A673 (cell line): ENCODE data around the gene RHBDF2. TPM values are rescaled to one million over a fixed set of nuclear protein-coding genes. Genes with fewer than 3 reads are reported as not detected.

ENCODE experiments used
- BruUV-seq: library from RNA; stranded (reverse); fragments of 400-500 nt; replicated peaks from 2 replicates; lab custom pipeline; 2021; lab: Mats Ljungman, UMichigan
- CTCF ChIA-PET: fragments of 300-600 bp; sonication (Branson Sonifier 250); formaldehyde crosslinking; loops from one replicate; lab custom pipeline; 2022; ENCODE audit warnings: antibody characterized with exemption; lab: Charles Lee
- POLR2A ChIA-PET: fragments of 300-600 bp; sonication (Branson Sonifier 250); formaldehyde crosslinking; loops from one replicate; lab custom pipeline; 2022; ENCODE audit warnings: antibody characterized with exemption; ENCODE audit not compliant: low non-redundant PET; lab: Charles Lee
- DNase-seq: peaks from one replicate; pipeline ENCODE4 v3.0.0-alpha.2; 2015; ENCODE audit warnings: low spot score
- H3K27ac ChIP-seq: fragments of 200-600 bp; sonication (generic); 2 replicates; pipeline ENCODE4 v1.5.1; 2016; ENCODE audit warnings: mixed run types, low read depth, mild to moderate bottlenecking, mixed read lengths, antibody characterized with exemption, low read length; ENCODE audit not compliant: poor library complexity, severe bottlenecking
- H3K27me3 ChIP-seq: fragments of 200-600 bp; sonication (generic); replicated peaks from 2 replicates; pipeline ENCODE4 v1.6.1; 2017; ENCODE audit warnings: mixed run types, low read depth, mild to moderate bottlenecking, mixed read lengths, antibody characterized with exemption, low read length; ENCODE audit not compliant: insufficient read depth, poor library complexity
- H3K36me3 ChIP-seq: fragments of 200-600 bp; sonication (generic); 2 replicates; pipeline ENCODE4 v1.6.1; 2016; ENCODE audit warnings: mixed run types, mild to moderate bottlenecking, mixed read lengths, antibody characterized with exemption, low read length; ENCODE audit not compliant: insufficient read depth, poor library complexity, severe bottlenecking
- H3K4me1 ChIP-seq: fragments of 200-600 bp; sonication (generic); 2 replicates; pipeline ENCODE4 v1.6.1; 2017; ENCODE audit warnings: mixed run types, mild to moderate bottlenecking, mixed read lengths, antibody characterized with exemption, low read length; ENCODE audit not compliant: insufficient read depth, poor library complexity, severe bottlenecking
- H3K4me3 ChIP-seq: fragments of 200-600 bp; sonication (generic); 2 replicates; pipeline ENCODE4 v1.5.1; 2016; ENCODE audit warnings: low read depth, mixed run types, mild to moderate bottlenecking, mixed read lengths, low read length; ENCODE audit not compliant: poor library complexity, severe bottlenecking
- H3K9me3 ChIP-seq: fragments of 200-600 bp; sonication (generic); 2 replicates; pipeline ENCODE4 v1.6.1; 2016; ENCODE audit warnings: mixed run types, low read depth, mild to moderate bottlenecking, mixed read lengths, antibody characterized with exemption, low read length; ENCODE audit not compliant: poor library complexity, severe bottlenecking
- EZH2 ChIP-seq: fragments of 200-600 bp; sonication (generic); IDR thresholded peaks from 2 replicates; pipeline ENCODE4 v1.6.1; 2017; ENCODE audit warnings: borderline replicate concordance, low read depth, mild to moderate bottlenecking, mixed read lengths, antibody characterized with exemption, low read length; ENCODE audit not compliant: poor library complexity, severe bottlenecking
- intact Hi-C: fragments of 100-400 bp; cut with micrococcal nuclease; formaldehyde crosslinking; loops from one replicate; pipeline ENCODE4 v1.10.0; 2022; ENCODE audit not compliant: unreplicated experiment
- total RNA-seq: library from RNA; stranded (reverse); gene quantifications from 2 replicates; pipeline ENCODE4 v1.2.3, GENCODE V29; 2021
- TF ChIP-seq, protein P1 (sequence below): fragments of 300-800, 200-600 bp; sonication (generic); conservative IDR thresholded peaks from 2 replicates; pipeline ENCODE4 v1.5.1; 2017; ENCODE audit warnings: low read depth, mild to moderate bottlenecking, antibody characterized with exemption, low read length, moderate library complexity, mixed read lengths

The RHBDF2 gene
- total RNA-seq, 1 experiment from 2014 or later, result 20.4 TPM

DNA sequence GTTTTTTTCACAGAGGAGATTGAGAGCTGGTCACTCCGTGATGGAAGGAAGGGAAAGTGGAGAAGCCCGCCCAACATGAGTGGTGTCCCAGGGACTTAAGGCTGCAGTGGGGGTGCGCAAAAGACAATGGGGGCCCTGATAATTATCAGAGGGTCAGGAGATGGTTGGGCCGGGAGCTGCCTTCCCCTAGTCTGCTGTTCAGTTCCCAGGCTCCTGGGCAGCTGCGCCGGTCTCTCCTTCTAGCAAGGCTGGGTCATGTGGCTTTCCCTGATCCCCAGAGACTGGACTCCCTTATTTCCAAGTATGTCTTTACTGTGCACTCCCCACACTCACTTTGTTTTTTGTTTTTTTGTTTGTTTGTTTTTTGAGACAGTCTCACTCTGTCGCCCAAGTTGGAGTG, 20.0 kb upstream of the RHBDF2 start:
- TF ChIP-seq EZH2, result no peak
- TF ChIP-seq, protein P1, sequence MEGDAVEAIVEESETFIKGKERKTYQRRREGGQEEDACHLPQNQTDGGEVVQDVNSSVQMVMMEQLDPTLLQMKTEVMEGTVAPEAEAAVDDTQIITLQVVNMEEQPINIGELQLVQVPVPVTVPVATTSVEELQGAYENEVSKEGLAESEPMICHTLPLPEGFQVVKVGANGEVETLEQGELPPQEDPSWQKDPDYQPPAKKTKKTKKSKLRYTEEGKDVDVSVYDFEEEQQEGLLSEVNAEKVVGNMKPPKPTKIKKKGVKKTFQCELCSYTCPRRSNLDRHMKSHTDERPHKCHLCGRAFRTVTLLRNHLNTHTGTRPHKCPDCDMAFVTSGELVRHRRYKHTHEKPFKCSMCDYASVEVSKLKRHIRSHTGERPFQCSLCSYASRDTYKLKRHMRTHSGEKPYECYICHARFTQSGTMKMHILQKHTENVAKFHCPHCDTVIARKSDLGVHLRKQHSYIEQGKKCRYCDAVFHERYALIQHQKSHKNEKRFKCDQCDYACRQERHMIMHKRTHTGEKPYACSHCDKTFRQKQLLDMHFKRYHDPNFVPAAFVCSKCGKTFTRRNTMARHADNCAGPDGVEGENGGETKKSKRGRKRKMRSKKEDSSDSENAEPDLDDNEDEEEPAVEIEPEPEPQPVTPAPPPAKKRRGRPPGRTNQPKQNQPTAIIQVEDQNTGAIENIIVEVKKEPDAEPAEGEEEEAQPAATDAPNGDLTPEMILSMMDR, result no peak
- Histone ChIP-seq H3K4me3 (no peak overlapping the region), H3K36me3 (no peaks in the 10 kb centered on the region), H3K4me1 (peaks cover 6% of the 10 kb centered on the region), H3K27ac (no peak overlapping the region), H3K27me3 (no peaks in the 10 kb centered on the region), H3K9me3 (no peaks in the 10 kb centered on the region)
- no TSS peak for BruUV-seq
- intact Hi-C loops, result loop anchor here (5.0 kb wide), 1 partner anchor 161 kb away; no protein-coding TSS in a partner anchor
- DNase-seq, result no peak
- ChIA-PET CTCF (no interaction called here), POLR2A (no interaction called here)

DNA sequence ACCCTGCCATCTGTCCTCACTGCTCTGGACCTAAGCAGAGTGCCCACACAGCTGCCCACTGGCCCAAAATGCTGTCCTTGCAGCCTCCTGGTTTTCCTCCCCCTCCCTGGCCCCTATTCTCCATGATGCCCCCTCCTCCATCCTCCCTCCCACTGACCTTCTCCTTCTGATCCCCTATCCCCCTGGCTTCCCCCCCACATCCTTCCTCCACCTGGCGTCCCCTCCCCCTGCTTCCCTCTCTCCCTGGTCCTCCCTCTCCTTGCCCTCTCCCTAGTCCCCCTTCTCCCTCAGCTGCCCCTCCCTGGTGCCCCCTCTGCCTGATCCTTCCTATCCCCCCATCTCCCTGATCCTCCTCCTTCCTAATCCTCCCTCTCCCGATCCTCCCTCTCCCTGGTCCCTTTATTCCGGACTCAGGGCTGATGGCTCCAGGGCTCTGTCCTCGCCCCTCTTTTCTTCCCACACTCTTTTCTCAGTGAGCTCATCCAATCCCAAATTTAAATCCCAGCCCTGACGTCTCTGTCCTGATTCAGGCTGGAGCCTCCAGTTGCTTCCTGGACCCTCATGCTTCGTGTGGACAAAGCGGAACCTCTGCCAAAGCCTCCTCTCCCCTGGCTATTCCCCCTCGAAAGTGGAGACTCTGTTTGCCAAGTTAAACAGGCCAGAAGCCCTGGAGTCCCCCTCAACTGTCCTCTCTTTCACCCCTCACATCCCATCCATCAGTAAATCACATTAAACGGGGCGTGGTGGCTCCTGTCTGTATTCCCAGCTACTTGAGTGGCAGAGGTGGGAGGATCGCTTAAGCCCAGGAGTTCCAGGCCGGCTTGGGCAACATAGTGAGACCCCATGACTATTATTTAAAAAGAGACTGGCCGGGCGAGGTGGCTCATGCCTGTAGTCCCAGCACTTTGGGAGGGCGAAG, 18.1 kb upstream of the RHBDF2 start:
- POLR2A ChIA-PET, result no interaction called here
- H3K36me3 ChIP-seq, result no peaks in the 10 kb centered on the region
- intact Hi-C loops, result no loop called here

DNA sequence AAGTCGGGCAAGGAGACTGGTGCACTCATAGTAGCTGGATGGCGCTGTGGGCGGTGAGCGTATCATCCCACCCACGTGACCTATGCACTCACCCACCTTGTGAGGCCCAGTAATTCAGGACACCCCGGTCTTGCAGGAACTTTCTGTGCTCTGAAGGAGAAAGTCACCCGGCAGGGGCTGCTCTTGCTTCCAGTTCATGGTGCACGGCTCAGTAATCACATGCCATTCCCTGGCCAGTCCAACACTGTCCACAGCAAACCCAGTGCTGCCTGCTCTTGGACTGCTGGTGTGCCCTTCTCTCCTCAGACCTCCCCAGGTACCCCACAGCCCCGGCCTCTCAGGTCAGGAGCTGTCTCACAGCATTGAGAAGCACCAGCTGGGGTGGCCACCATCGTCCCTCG, 16.4 kb upstream of the RHBDF2 start:
- Histone ChIP-seq H3K4me3 (no peak overlapping the region), H3K9me3 (no peaks in the 10 kb centered on the region), H3K36me3 (no peaks in the 10 kb centered on the region), H3K27ac (no peak overlapping the region), H3K4me1 (no peaks in the 10 kb centered on the region), H3K27me3 (no peaks in the 10 kb centered on the region)
- TF ChIP-seq, protein P1, result no peak
- no peak for TF ChIP-seq EZH2
- no TSS peak for BruUV-seq
- no peak for DNase-seq
- CTCF ChIA-PET, result no interaction called here
- POLR2A ChIA-PET, result no interaction called here
- intact Hi-C loops, result no loop called here

More for the DNA sequence above, 18.1 kb upstream of the RHBDF2 start:
- no TSS peak for BruUV-seq
- no peak for DNase-seq
- H3K9me3 ChIP-seq, result no peaks in the 10 kb centered on the region
- no peaks in the 10 kb centered on the region for H3K4me1 ChIP-seq
- H3K27me3 ChIP-seq, result no peaks in the 10 kb centered on the region
- no peak overlapping the region for H3K4me3 ChIP-seq
- H3K27ac ChIP-seq, result no peak overlapping the region
- no peak for TF ChIP-seq EZH2
- CTCF ChIA-PET, result no interaction called here
